ENCODE results near the gene HEG1. TPM values are rescaled to one million over a fixed set of nuclear protein-coding genes. Genes with fewer than 3 reads are reported as not detected.

The HEG1 gene
- 110 TPM for polyA plus RNA-seq (2013, experiment 1 of 2; ENCODE audit: insufficient read length)
- 192 TPM for polyA plus RNA-seq (2013, experiment 2 of 2; ENCODE audit: insufficient read length)

- peak; percentile 92 for DNase-seq
These were observed at the start of gene HEG1 for GRCh38 chr3:125055913-125056745. HEG1 (minus strand) TSS chr3:125055997; CDS start chr3:125055890, 107 bp downstream.

- DNase-seq, result no peak
These were observed 49.3 kb upstream of the HEG1 start for GRCh38 chr3:125105116-125105515.

GRCh38 chr3:125104639-125105038 is 48.8 kb upstream of the HEG1 start:
- DNase-seq, result no peak

- DNase-seq, result no peak
These were observed 47.6 kb upstream of the HEG1 start for GRCh38 chr3:125103406-125103805.

GRCh38 chr3:125102470-125102869 is 46.7 kb upstream of the HEG1 start:
- DNase-seq, result no peak

- DNase-seq, result peak; percentile 57
These were observed 43.0 kb upstream of the HEG1 start for GRCh38 chr3:125098611-125099291.

- no peak for DNase-seq
These were observed 34.9 kb upstream of the HEG1 start for GRCh38 chr3:125090649-125091048.

GRCh38 chr3:125087768-125088391 is 32.1 kb upstream of the HEG1 start:
- peak; percentile 98 for DNase-seq

GRCh38 chr3:125085166-125085565 is 29.4 kb upstream of the HEG1 start:
- DNase-seq, result no peak

- peak; percentile 78 for DNase-seq
These were observed 28.0 kb upstream of the HEG1 start for GRCh38 chr3:125083776-125084175.

- peak; percentile 67 for DNase-seq
These were observed 26.5 kb upstream of the HEG1 start for GRCh38 chr3:125082339-125082738.

GRCh38 chr3:125080077-125080476 is 24.3 kb upstream of the HEG1 start:
- no peak for DNase-seq

- DNase-seq, result peak; percentile 32
These were observed 23.9 kb upstream of the HEG1 start for GRCh38 chr3:125079675-125080045.

- DNase-seq, result peak; percentile 56
These were observed 23.3 kb upstream of the HEG1 start for GRCh38 chr3:125078951-125079674.

GRCh38 chr3:125077864-125078263 is 22.1 kb upstream of the HEG1 start:
- no peak for DNase-seq

- no peak for DNase-seq
These were observed 20.7 kb upstream of the HEG1 start for GRCh38 chr3:125076464-125076863.

GRCh38 chr3:125075738-125076137 is 19.9 kb upstream of the HEG1 start:
- DNase-seq, result no peak

GRCh38 chr3:125073390-125073905 is 17.7 kb upstream of the HEG1 start:
- no peak for DNase-seq

- no peak for DNase-seq
These were observed 17.1 kb upstream of the HEG1 start for GRCh38 chr3:125072749-125073389.

- peak; percentile 88 for DNase-seq
These were observed 16.5 kb upstream of the HEG1 start for GRCh38 chr3:125072301-125072700.

GRCh38 chr3:125069968-125070745 is 14.4 kb upstream of the HEG1 start:
- DNase-seq, result no peak
